ENCODE data around the gene BTBD2.

- TF ChIP-seq CTCF (IDR thresholded peaks at IDR 0.05): no peak
- no peak for TF ChIP-seq POLR2A (IDR thresholded peaks at IDR 0.05)
- no peak for TF ChIP-seq POLR2AphosphoS5 (IDR thresholded peaks at IDR 0.05; ENCODE audit: insufficient read depth in 1 of 2, low read depth in 1 of 2)
Observed at GRCh38 chr19:1956122-1956494, 59.4 kb downstream of the BTBD2 start.

Measured in vagina (tissue), 2 donors.